Mesothelial cell of epicardium (in vitro differentiated cells): Measurements from ENCODE around the gene TRIM46. TPM values are rescaled to one million over a fixed set of nuclear protein-coding genes. Genes with fewer than 3 reads are reported as not detected.
A peak's percentile ranks its signal among the peaks of the same experiment; 100 is the strongest.

Experiments
- DNase-seq, 2 experiments: peaks; one replicate each; pipeline ENCODE4 v3.0.0; 2021; ENCODE audit warnings: low spot score in 2 of 2; ENCODE audit not compliant: unreplicated experiment in 2 of 2
- H3K27ac Mint-ChIP-seq: 2 replicates; pipeline ENCODE4 v1.8.0; 2021; ENCODE audit warnings: mixed read lengths
- H3K27me3 Mint-ChIP-seq: 2 replicates; pipeline ENCODE4 v1.8.0; 2021; ENCODE audit warnings: low read depth, mixed read lengths
- H3K36me3 Mint-ChIP-seq: 2 replicates; pipeline ENCODE4 v1.8.0; 2021; ENCODE audit warnings: mixed read lengths
- H3K4me1 Mint-ChIP-seq: 2 replicates; pipeline ENCODE4 v1.8.0; 2021; ENCODE audit warnings: mixed read lengths
- H3K4me3 Mint-ChIP-seq: 2 replicates; pipeline ENCODE4 v1.8.0; 2021; ENCODE audit warnings: mild to moderate bottlenecking, moderate library complexity, mixed read lengths
- H3K9me3 Mint-ChIP-seq: 2 replicates; pipeline ENCODE4 v1.8.0; 2021; ENCODE audit warnings: mixed read lengths
- CTCF ChIP-seq: fragments of 200-600 bp; sonication (generic); IDR thresholded peaks from one replicate; pipeline ENCODE4 v1.5.0; 2021; ENCODE audit warnings: antibody characterized with exemption; ENCODE audit not compliant: unreplicated experiment
- total RNA-seq: library from RNA; stranded (reverse); gene quantifications from 3 replicates; pipeline ENCODE4 v1.2.1, GENCODE V29; 2021

TRIM46 gene
- total RNA-seq, 1 donor from 2014 or later: 6.3 TPM

- Mint-ChIP-seq H3K9me3 (no peaks in the 10 kb centered on the region), H3K4me1 (peaks cover 11% of the 10 kb centered on the region), H3K27me3 (no peaks in the 10 kb centered on the region), H3K36me3 (no peaks in the 10 kb centered on the region), H3K4me3 (no peak overlapping the region), H3K27ac (no peak overlapping the region)
- DNase-seq: no peak
- TF ChIP-seq CTCF: no peak
These were observed 29.3 kb downstream of the TRIM46 start for GRCh38 chr1:155202731-155203515.

GRCh38 chr1:155205035-155205434 lies 31.4 kb downstream of the TRIM46 start:
- Mint-ChIP-seq H3K4me1 (peaks cover 23% of the 10 kb centered on the region), H3K4me3 (no peak overlapping the region), H3K9me3 (no peaks in the 10 kb centered on the region), H3K36me3 (no peaks in the 10 kb centered on the region), H3K27ac (no peak overlapping the region), H3K27me3 (no peaks in the 10 kb centered on the region)
- TF ChIP-seq CTCF: no peak
- no peak for DNase-seq

GRCh38 chr1:155205969-155206593 lies 32.4 kb downstream of the TRIM46 start:
- peaks cover 2% of the 10 kb centered on the region for H3K36me3 Mint-ChIP-seq
- no peaks in the 10 kb centered on the region for H3K27me3 Mint-ChIP-seq
- no peaks in the 10 kb centered on the region for H3K9me3 Mint-ChIP-seq
- no peak for TF ChIP-seq CTCF
- H3K4me3 Mint-ChIP-seq: no peak overlapping the region
- H3K27ac Mint-ChIP-seq: no peak overlapping the region
- peaks cover 24% of the 10 kb centered on the region for H3K4me1 Mint-ChIP-seq
- no peak for DNase-seq

- Mint-ChIP-seq H3K4me1 (peaks cover 24% of the 10 kb centered on the region), H3K27me3 (no peaks in the 10 kb centered on the region), H3K27ac (peak overlapping the region; percentile 94), H3K9me3 (no peaks in the 10 kb centered on the region), H3K36me3 (peaks cover 2% of the 10 kb centered on the region), H3K4me3 (peak overlapping the region; percentile 82)
- DNase-seq: peak; percentile 67 to 92
- TF ChIP-seq CTCF: peak; percentile 78
These were observed 33.5 kb downstream of the TRIM46 start for GRCh38 chr1:155206891-155207805.

- Mint-ChIP-seq H3K4me1 (peaks cover 24% of the 10 kb centered on the region), H3K27ac (peak within 1 kb of the TSS; percentile 98), H3K4me3 (peak within 1 kb of the TSS; percentile 82), H3K36me3 (peaks cover 2% of the 10 kb centered on the region), H3K9me3 (no peaks in the 10 kb centered on the region), H3K27me3 (no peaks in the 10 kb centered on the region)
- TF ChIP-seq CTCF: no peak
- DNase-seq: no peak
These were observed 34.3 kb downstream of the TRIM46 start, which contains the start of gene THBS3 for GRCh38 chr1:155207806-155208540. THBS3 (minus strand) TSS chr1:155207897; CDS start chr1:155207876, 21 bp downstream.
